NB4 (cell line): ENCODE results near the gene INSL6.

ENCODE experiments used
- CTCF ChIP-seq: IDR thresholded peaks from one replicate; pipeline ENCODE4 v1.5.1; 2012; ENCODE audit warnings: low read depth, low read length
- MAX ChIP-seq: IDR thresholded peaks from 2 replicates; pipeline ENCODE4 v1.6.1; 2011; ENCODE audit warnings: low read depth, low read length
- MYC ChIP-seq: IDR thresholded peaks from 2 replicates; pipeline ENCODE4 v1.6.1; 2011; ENCODE audit warnings: low read depth, low read length
- POLR2A ChIP-seq: IDR thresholded peaks from 2 replicates; pipeline ENCODE4 v1.6.1; 2011; ENCODE audit warnings: mild to moderate bottlenecking; ENCODE audit not compliant: insufficient read length; ENCODE audit errors: extremely low read depth

- no peak for TF ChIP-seq POLR2A
- TF ChIP-seq CTCF, result no peak
- TF ChIP-seq MYC, result no peak
- TF ChIP-seq MAX, result no peak
Observed at GRCh38 chr9:5230554-5230953, 45.1 kb upstream of the INSL6 start.
